Kasumi-1 (cell line): ENCODE results near the gene MGME1.
"Not testable (repeated sequence)": the region's sequence is repeated elsewhere in the genome, so short reads cannot be mapped to it uniquely, and the experiment has no call there.

Experiments used
- DNase-seq, 2 experiments: peaks; one replicate each; lab custom pipeline; 2025; lab: John Stamatoyannopoulos, UW

Gene MGME1

DNA sequence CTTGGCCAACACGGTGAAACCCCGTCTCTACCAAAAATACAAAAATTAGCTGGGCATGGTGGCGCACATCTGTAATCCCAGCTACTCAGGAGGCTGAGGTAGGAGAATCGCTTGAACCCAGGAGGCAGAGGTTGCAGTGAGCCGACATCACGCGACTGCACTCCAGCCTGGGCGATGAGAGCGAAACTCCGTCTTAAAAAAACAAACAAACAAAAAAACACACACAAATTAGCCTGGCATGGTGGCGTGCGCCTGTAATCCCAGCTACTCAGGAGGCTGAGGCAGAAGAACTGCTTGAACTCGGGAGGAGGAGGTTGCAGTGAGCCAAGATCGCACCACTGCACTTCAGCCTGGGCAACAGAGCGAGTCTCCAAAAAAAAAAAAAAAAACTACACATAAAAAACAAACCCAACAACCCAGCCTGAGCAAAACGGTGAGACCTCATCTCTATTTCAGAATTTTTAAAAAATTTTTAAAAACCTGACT lies 8.4 kb upstream of the MGME1 start:
- DNase-seq, result not testable (repeated sequence)

DNA sequence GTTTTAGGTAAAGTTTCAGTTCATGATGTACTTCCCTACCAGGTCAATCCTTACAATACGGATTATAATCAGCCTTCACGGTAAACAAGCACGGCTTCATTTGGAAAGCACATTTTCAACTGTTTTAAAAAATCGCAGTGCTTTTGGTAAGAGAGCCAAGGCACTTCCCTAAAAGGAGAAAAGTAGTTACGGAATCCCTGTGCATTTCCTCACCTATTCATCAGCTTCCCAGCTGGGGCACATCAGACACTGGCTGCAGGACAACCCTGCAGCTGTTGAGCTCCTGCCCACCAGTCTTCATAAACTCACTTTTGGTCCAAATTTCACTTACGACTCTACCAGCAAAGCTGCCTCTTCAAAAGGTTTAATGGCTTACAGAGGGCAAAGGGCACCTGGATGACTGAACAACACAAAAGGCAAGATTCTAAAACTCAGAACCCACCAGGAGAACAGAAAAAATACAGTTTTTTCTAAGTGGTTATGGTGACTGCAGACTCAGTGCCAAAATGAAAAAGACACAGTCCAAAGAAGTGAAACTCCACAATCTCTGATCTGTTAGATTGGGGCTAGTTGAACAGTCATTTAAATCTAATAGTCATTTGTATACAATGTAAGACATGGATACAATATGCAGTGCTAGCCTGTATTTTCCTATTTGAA lies 7.8 kb upstream of the MGME1 start:
- DNase-seq, result no peak

DNA sequence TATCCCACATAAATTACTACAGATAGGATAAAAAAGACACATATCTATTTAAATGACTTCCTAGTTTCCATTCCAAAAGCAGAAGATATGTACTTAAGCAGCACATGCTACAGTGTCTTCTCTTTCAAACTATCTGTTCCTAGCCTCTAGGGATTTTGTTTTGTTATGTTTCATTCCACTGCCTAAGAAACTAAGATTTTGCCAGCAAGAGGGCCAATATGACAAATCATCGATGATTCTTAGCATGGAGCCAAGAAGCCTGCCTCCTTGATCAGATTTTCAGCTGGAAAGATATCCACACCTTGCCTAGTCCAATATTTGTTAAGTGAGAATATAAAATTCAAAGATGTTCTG lies 7.3 kb upstream of the MGME1 start:
- DNase-seq, result peak; percentile 18 to 21

- DNase-seq, result no peak
Observed at GRCh38 chr20:17963114-17963897, 5.5 kb upstream of the MGME1 start.

DNA sequence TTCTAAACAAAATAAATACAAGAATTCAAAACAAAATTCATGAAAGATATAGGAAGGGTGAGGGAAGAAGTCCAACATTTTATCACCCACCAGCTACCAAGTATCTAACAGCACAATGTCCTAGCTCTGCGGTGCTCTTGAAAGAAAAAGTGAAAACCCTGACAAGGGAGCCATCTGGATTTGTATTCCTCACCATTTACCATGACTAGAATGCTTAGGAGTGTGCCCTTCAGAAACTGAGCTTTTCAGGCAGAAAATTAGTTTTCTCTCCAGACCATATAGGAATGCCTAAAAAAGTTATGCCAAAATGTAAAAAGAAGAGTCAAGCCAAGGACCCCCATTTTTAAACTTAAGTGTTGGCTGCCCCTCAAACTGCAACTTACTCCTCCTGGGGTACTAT lies 4.7 kb upstream of the MGME1 start:
- no peak for DNase-seq

DNA sequence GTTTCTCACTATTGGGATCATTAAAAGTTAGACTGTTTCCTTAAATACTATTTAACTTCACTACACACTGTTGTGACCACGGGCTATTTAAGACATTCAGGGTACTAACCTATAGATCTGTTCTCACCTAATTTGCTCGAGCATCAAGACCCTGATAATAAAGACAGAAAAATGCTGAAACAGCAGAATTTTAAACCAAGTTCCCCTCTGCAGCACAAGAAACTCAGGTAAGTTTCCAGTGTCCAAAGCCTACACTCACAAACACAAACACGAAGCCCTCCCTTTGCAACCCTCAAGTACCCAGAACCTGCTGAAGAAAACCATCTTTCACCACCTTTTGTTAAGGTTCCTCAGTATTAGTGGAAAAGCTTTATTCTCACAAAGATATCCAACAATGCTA lies 4.2 kb upstream of the MGME1 start:
- no peak for DNase-seq

DNA sequence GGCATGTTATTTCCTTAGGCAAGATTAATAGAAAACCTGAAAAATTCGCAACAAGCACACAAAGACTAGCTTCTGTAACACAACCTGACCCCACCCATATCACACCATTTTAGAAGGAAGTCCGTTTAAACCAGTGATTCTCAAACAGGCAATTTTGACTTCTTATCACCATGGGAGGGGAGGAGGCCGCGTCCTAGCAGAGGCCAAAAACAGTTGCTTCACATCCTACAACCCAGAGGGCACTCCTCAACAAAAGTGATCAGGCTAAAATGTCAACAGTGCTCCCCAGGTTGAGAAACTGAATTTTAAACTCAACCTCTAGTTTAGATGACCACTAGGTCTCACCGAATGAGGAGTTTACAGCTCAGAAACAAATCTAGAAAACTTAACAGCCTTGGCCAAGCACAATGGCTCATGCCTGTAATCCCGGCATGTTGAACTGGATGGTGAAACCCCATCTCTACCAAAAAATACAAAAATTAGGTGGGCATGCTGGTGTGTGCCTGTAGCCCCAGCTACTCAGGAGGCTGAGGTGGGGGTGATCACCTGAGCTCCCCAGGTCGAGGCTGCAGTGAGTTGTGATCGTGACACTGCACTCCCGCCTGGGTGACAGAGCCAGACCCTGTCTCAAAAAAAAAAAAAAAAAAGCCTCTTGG lies 3.6 kb upstream of the MGME1 start:
- DNase-seq, result peak in 1 of 2 experiments; percentile 9

DNA sequence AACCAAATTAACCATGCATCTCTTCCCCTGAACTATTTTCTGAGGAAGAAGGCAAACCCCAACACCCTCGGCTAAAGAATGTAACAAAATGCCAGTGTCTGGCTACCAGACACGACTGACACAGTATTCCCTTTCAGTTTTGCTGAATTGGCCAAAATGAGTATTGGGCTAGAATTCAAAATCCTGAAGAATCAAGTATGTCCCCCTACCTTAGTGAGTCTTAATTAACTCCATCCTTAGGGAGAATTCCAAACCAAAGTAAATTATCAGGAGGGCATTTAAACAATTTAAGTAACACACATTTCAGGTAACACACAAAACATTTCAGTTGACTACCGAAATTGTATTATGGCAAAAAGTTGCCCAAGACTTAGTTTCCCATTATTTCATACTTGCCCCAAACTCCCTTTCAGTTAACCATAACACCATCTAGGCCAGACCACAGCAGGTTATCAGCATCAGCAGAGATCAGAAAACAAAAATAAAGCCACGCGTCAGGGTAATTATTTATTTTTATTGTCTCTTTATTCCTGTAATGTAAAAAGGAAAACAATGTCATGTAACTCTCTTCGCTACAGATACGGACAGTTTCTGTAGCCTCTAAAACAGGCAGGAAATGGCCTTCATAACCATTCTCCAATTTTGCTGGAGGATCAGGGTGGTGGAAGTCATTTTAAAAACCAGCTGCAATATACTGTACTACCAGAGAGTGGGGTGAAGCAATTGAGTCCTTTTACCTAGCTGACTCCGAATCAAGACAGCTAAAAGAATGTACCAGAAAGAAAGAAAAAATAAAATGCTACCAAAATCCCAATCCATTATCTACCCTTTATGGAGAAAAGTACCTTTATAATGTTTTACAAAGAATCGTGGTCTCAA lies 2.1 kb upstream of the MGME1 start:
- DNase-seq, result peak; percentile 64 to 79

DNA sequence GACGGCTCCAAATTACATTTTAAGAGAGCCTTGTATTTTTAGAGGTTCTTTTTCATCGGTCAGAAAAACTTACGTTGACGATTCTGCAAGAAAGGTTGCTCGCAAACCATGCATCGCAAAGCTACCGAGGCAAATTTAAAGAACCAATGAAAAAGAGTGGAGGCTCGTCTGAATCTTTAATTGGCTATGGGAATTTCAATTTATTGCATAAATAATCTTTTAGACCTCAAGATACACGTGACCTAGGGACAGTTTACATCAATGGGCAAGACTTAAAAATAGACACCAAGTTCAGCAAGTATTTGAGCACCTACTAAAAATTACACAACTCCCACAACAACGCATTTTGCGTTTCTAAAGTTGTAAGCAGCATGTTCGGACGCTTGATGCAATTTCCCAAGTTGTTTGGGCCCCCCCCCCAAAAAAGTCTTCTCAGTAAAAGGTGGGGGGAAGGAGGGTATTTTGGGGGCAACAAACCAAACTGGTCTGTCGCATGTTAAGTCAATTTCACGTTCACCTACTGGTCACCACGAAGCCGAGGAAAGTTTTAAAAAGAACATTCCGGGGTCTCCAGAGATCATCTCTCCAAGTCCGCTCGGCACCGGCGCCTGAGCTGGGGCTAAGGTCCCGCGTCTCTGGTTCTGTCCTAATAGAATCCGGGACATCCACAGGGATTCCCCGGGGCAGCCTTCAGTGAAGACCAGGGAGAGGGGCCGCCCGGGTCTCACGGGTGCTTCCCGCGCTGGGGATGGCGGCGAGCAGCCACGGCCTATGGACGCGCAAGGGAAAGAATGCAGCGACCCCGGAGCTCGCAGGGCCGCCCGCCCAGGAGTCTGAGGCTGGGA lies 1.1 kb upstream of the MGME1 start:
- DNase-seq, result peak in 1 of 2 experiments; percentile 20

GRCh38 chr20:17969278-17969883 lies 563 bp downstream of the MGME1 start:
- DNase-seq, result peak; percentile 54 to 61

- DNase-seq, result peak; percentile 94 to 96
Observed at GRCh38 chr20:17969884-17970409, 1.1 kb downstream of the MGME1 start.

GRCh38 chr20:17971300-17972013 lies 2.6 kb downstream of the MGME1 start:
- no peak for DNase-seq

DNA sequence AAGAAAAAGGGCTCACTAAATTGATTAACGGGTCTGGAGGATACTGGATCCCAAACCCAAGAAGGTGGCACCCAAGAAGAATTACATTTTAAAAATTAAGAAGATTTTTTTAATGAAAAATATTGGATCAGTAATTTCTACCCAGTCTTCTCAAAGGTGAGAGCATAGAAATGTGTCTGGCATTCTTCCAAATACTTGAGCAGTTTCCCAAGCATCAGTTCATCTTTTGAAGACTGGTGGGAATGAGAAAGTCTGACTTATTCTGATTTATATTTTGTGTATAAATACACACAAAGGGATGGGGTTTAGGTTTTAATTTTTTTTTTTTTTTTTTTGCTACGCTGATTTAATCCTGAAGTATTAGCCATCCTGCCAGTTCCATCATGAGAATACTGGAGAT lies 3.3 kb downstream of the MGME1 start:
- no peak for DNase-seq

GRCh38 chr20:17976305-17976704 lies 7.5 kb downstream of the MGME1 start:
- DNase-seq, result no peak

DNA sequence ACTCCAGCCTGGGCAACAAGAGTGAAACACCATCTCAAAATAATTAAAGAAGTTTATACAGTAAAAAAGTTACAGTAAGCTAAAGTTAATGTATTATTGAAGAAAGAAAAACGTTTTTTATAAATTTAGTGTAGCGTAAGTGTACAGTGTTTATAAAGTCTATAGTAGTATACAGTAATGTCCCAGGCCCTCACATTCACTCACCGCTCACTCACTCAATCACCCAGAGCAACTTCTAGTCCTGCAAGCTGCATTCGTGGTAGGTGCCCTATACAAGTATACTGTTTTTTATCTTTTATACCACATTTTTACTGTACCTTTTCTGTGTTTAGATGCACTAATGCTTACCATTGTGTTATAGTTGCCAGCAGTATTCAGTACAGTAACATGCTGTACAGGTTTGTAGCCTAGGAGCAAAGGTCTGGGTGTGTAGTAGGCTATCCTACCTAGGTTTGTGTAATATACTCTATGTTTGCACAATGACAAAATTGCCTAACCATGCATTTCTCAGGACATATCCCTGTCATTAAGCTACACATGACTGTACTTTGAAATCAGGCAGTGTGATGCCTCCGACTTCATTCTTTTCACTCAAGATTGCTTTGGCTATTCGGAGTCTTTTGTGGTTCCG lies 16.7 kb downstream of the MGME1 start:
- DNase-seq, result no peak

DNA sequence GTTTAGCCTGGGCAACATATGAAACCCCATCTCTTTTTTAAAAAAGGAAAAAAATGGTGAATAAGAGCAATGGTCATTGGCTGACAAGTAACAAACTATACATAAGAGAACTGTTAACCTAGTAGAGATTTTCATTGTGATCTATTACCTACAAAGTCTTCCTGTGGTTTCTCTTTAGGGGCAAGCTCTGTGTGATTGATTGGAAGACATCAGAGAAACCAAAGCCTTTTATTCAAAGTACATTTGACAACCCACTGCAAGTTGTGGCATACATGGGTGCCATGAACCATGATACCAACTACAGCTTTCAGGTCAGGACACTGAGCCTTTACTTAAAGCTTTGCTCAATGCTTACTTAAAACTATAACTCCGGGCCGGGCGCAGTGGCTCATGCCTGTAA lies 19.2 kb downstream of the MGME1 start:
- no peak for DNase-seq

- no peak for DNase-seq
Observed at GRCh38 chr20:17990278-17990972, 21.6 kb downstream of the MGME1 start.

GRCh38 chr20:17992224-17992637 lies 23.4 kb downstream of the MGME1 start:
- no peak for DNase-seq
